Activated T-cell treated with anti-CD3 and anti-CD28 coated beads for 4 hours (primary cell): ENCODE data around the gene GPX6.
"Not testable (repeated sequence)": the region's sequence is repeated elsewhere in the genome, so short reads cannot be mapped to it uniquely, and the experiment has no call there.

Experiments used
- DNase-seq: peaks from one replicate; pipeline ENCODE4 v3.0.0-alpha.2; 2020

GPX6 gene

GRCh38 chr6:28515676-28516075 lies at the start of gene GPX6:
TSS of gene GPX6 (minus strand) at chr6:28515793. CDS start at chr6:28515743, 50 bp downstream.
- DNase-seq = no peak

GRCh38 chr6:28563430-28564095 lies 48.0 kb upstream of the GPX6 start:
- DNase-seq = no peak

GRCh38 chr6:28558629-28559028 lies 43.0 kb upstream of the GPX6 start:
- no peak for DNase-seq

GRCh38 chr6:28555136-28555535 lies 39.5 kb upstream of the GPX6 start:
- DNase-seq = no peak

- DNase-seq = no peak
Observed at GRCh38 chr6:28553986-28554881, 38.6 kb upstream of the GPX6 start.

GRCh38 chr6:28553384-28553985 lies 37.9 kb upstream of the GPX6 start:
- DNase-seq = no peak

GRCh38 chr6:28551891-28552666 lies 36.5 kb upstream of the GPX6 start:
- DNase-seq = no peak

GRCh38 chr6:28547003-28547402 lies 31.4 kb upstream of the GPX6 start:
- DNase-seq = not testable (repeated sequence)

GRCh38 chr6:28545955-28546354 lies 30.4 kb upstream of the GPX6 start:
- no peak for DNase-seq

GRCh38 chr6:28543651-28544610 lies 28.3 kb upstream of the GPX6 start:
- DNase-seq = peak; percentile 24

- DNase-seq = peak; percentile 46
Observed at GRCh38 chr6:28542440-28543296, 27.1 kb upstream of the GPX6 start.

- DNase-seq = no peak
Observed at GRCh38 chr6:28541996-28542395, 26.4 kb upstream of the GPX6 start.

GRCh38 chr6:28537509-28538140 lies 22.0 kb upstream of the GPX6 start:
- no peak for DNase-seq

- DNase-seq = no peak
Observed at GRCh38 chr6:28537065-28537464, 21.5 kb upstream of the GPX6 start.

GRCh38 chr6:28534875-28535274 lies 19.3 kb upstream of the GPX6 start:
- no peak for DNase-seq

- no peak for DNase-seq
Observed at GRCh38 chr6:28534306-28534705, 18.7 kb upstream of the GPX6 start.

GRCh38 chr6:28531479-28532128 lies 16.0 kb upstream of the GPX6 start:
- DNase-seq = no peak

- no peak for DNase-seq
Observed at GRCh38 chr6:28530777-28531176, 15.2 kb upstream of the GPX6 start.

- DNase-seq = no peak
Observed at GRCh38 chr6:28525496-28526039, 10.0 kb upstream of the GPX6 start, which contains the start of gene GPX5. TSS of gene GPX5 (plus strand) at chr6:28525881. CDS start at chr6:28526014, 133 bp downstream.
